GM12872 (cell line): ENCODE results near the gene RNF4.

Source experiments
- CTCF ChIP-seq: IDR thresholded peaks from 3 replicates; pipeline ENCODE4 v1.5.1; 2011; ENCODE audit warnings: low read depth, mild to moderate bottlenecking, low read length, moderate library complexity; ENCODE audit not compliant: insufficient read depth

The RNF4 gene

GRCh38 chr4:2512396-2513135 lies 43.7 kb downstream of the RNF4 start:
- no peak for TF ChIP-seq CTCF

GRCh38 chr4:2515830-2516550 lies 47.1 kb downstream of the RNF4 start:
- no peak for TF ChIP-seq CTCF

GRCh38 chr4:2516635-2517034 lies 47.7 kb downstream of the RNF4 start:
- no peak for TF ChIP-seq CTCF

GRCh38 chr4:2526559-2526958 lies 57.7 kb downstream of the RNF4 start:
- TF ChIP-seq CTCF: 0 out of 3 replicates have a peak, but pooled peaks have one; percentile 11

DNA sequence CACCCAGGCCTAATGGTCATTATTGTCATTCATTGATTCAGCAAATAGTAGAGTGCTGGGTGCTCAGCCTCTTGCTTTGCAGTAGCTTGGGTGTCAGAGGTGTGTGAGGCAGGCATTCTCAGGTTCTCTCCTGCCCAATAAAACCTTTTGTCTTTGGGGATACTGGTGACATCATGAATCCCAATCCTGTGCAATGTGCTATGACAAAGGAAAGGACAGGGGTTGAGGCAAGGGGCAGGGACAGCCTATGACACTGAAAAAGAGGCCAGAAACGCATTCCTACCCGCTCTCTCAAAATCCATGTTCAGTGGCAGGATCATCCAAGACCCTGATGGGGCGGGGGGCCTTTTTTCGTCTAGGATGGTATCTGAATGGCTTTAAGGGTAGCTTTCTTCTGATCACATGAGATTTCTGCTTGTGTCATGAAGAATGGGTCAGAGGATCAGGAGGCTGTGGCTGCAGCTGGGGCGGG lies 66.0 kb downstream of the RNF4 start:
- TF ChIP-seq CTCF: no peak

DNA sequence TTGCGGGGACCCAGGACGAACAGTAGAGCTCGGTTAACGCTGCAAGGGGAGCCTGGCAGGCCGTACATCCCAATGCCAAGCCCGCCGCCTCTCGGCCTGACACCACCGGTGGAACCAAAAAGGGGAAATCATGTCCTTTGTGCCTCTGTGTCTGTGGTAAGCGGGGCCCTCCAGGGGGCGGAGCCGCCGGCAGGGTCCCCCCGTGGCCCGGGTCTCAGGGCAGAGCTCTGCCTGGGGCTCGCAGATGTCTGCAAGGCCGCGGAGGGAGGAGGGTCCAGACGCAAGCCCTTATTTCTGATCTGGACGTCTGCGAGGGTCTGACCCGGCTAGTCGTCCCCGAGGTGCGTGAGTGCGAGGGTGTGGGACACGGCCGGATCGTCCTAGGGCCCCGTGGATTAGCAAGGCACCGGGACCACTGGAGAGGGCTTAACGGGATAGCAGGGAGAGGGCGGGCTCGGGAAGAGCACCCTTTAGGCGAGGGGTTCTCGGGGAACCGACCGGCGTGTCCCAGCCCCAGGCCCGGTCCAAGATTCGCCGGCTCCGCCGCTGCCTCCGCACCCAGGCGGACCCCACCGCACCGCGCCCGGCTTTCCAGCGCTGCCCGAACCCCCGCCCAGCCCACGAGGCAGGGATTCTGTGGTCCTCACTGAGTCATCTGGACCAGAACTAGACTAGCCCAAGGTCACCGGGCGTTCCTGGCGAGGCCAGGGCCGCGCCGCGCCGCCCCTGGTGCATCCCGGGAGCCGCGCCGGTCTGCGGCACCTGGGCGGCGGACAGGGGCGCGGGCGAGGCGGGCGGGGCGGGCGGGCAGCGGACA lies 66.7 kb downstream of the RNF4 start:
- peak; percentile 44 for TF ChIP-seq CTCF

- TF ChIP-seq CTCF: no peak
Measured at GRCh38 chr4:2536193-2537010, 67.5 kb downstream of the RNF4 start, which contains the start of gene FAM193A. Gene FAM193A (plus strand): TSS chr4:2536647. CDS start chr4:2536916, 269 bp downstream.
